Measurements from ENCODE around the gene GJC2. TPM values are rescaled to one million over a fixed set of nuclear protein-coding genes. Genes with fewer than 3 reads are reported as not detected.

GJC2 gene
- total RNA-seq, 1 experiment from 2014 or later = 0.76 TPM

DNA sequence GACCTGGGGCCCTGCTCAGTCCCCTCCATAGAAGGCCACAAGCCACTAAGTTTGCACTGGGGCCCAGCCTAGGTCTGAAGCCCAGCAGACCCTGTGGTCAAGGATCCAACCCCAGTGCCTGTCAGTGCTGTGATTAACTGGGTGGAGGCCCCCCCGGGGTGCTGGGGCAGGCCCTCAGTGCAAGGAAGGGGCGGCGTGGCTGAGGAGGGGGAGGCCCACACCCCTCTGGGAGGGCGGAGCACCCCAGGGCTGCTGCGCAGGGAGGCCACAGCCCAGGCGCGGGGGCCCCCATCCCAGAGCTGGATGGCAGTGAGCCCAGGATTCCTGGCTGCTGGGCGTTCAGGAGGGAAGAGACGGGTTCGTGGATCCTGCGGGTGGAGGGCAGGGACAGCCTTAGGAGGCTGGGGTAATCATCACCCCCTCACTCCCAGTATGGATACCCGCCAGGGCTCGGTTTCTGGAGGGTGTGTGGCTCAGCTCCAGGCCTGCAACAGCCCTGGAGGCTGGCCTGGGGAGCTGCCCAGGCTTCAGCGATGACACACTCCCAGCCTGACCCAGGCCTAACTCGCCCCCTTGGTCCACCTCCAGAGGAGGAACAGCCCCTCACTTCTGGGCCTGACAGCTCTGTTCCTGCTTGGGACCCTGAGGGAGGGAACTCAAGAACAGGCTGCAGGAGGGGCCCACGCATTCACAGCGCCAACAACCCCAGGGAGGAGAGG lies 890 bp downstream of the GJC2 start:
- no TSS peak for BruUV-seq (replicated peaks)
- Histone ChIP-seq H3K4me3 (replicated peaks in 1 of 2; ENCODE audit: low read depth in 1 of 2, low read length in 2 of 2) (no peak overlapping the region), H4K20me1 (ENCODE audit: insufficient read depth) (no peaks in the 10 kb centered on the region), H3K4me1 (ENCODE audit: control insufficient read depth in 1 of 2, insufficient read depth in 2 of 2, low read length in 2 of 2) (peaks cover 9% of the 10 kb centered on the region in 2 experiments; a peak in 3 of 4 replicates), H3K9me2 (ENCODE audit: insufficient read depth) (no peaks in the 10 kb centered on the region), H3K79me2 (ENCODE audit: insufficient read depth, low read length) (peaks cover 4% of the 10 kb centered on the region; the same call in 1 of the 2 replicates), H2AFZ (ENCODE audit: low read depth, low read length, poor library complexity, severe bottlenecking) (no peak overlapping the region), H3K27me3 (ENCODE audit: insufficient read depth, low read length) (no peaks in the 10 kb centered on the region), H3K9me3 (ENCODE audit: control insufficient read depth in 1 of 2, insufficient read depth in 1 of 2, low read depth in 1 of 2, low read length in 2 of 2) (no peaks in the 10 kb centered on the region), H3K9ac (ENCODE audit: low read length) (no peak overlapping the region), H3K27ac (ENCODE audit: low read depth, low read length) (no peak overlapping the region), H3K36me3 (ENCODE audit: control insufficient read depth in 1 of 2, insufficient read depth in 2 of 2, low read length in 2 of 2) (0 out of 4 replicates have a peak, but pooled peaks cover 0 to 6% of the 10 kb centered on the region in 2 experiments), H3K4me2 (ENCODE audit: low read length) (no peak overlapping the region)
- POLR2A ChIA-PET = no interaction called here
- RAD21 ChIA-PET (ENCODE audit: low non-redundant PET in 1 of 2, low total read pairs in 2 of 2, uncharacterized antibody in 2 of 2, unreplicated experiment in 2 of 2) = no interaction called here
- DNase-seq (ENCODE audit: low read depth, low spot score) = no peak
- no peak for ATAC-seq
- intact Hi-C loops (cut with micrococcal nuclease) = no loop called here
- CTCF ChIA-PET = interaction anchor here (1.3 kb wide), 1 partner anchor 15 kb away, joined by 3 read pairs; the partner anchor contains the start of gene IBA57
- TF ChIP-seq CBX3 (IDR thresholded peaks at IDR 0.05; ENCODE audit: low read depth) (no peak), SIN3A (IDR thresholded peaks at IDR 0.05; ENCODE audit: low read depth) (no peak), POLR2A (IDR thresholded peaks at IDR 0.05; ENCODE audit: borderline replicate concordance, extremely low read depth, insufficient read depth, insufficient read length) (no peak), JUND (IDR thresholded peaks at IDR 0.05) (no peak), REST (IDR thresholded peaks at IDR 0.05; ENCODE audit: low read depth) (no peak), EZH2phosphoT487 (IDR thresholded peaks at IDR 0.05; ENCODE audit: borderline replicate concordance) (no peak), SRF (IDR thresholded peaks at IDR 0.05; ENCODE audit: low read depth) (no peak)

Data from HCT116 (cell line).